ENCODE data around the gene HPSE2. TPM values are rescaled to one million over a fixed set of nuclear protein-coding genes. Genes with fewer than 3 reads are reported as not detected.

Gene HPSE2
- total RNA-seq, 1 donor from 2014 or later = 3.4 TPM

DNA sequence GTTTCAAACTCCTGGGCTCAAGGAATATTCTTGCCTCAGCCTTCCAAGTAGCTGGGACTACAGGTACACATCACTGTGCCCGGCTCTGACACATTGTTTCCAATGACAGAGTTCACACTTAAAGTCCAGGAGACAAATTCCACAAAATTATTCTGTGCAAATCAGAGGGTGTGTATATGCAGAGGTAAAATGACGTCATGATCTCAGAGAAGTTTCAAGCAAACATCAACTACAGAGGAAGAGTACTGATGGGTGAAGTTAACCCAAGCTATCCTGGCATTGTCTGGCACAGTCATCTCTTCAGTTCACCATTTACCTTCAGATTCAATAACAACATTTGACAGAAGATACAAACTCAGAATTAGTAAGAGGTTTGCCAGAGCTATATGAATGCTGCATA lies 388.9 kb downstream of the HPSE2 start:
- Histone ChIP-seq H3K36me3 (no peaks in the 10 kb centered on the region), H3K27me3 (no peaks in the 10 kb centered on the region), H3K27ac (no peak overlapping the region), H3K4me1 (no peaks in the 10 kb centered on the region), H3K4me3 (no peak overlapping the region), H3K9me3 (no peaks in the 10 kb centered on the region)
- TF ChIP-seq, protein P1, sequence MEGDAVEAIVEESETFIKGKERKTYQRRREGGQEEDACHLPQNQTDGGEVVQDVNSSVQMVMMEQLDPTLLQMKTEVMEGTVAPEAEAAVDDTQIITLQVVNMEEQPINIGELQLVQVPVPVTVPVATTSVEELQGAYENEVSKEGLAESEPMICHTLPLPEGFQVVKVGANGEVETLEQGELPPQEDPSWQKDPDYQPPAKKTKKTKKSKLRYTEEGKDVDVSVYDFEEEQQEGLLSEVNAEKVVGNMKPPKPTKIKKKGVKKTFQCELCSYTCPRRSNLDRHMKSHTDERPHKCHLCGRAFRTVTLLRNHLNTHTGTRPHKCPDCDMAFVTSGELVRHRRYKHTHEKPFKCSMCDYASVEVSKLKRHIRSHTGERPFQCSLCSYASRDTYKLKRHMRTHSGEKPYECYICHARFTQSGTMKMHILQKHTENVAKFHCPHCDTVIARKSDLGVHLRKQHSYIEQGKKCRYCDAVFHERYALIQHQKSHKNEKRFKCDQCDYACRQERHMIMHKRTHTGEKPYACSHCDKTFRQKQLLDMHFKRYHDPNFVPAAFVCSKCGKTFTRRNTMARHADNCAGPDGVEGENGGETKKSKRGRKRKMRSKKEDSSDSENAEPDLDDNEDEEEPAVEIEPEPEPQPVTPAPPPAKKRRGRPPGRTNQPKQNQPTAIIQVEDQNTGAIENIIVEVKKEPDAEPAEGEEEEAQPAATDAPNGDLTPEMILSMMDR (IDR thresholded peaks at IDR 0.05) = no peak
- intact Hi-C loops (cut with DNase I) = no loop called here
- DNase-seq (no peak), ATAC-seq (no peak)

DNA sequence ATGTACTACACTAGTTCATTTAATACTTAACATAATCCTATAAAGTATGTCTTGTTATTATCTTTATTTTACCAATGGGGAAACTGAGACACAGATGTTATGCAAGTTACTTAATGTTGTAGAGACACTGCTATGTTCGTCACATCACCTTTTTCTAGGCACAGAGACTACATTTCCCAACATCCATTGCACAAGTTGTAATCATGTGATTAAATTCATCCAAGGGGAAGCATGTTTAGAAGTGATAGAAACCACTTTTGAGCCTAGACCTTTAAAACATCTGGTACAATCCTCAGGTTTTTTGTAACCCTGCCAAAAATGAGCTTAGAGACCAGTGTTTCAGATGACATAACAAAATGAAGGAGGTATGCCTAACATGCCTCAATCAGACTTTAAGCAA lies 402.1 kb downstream of the HPSE2 start:
- Histone ChIP-seq H3K4me3 (no peak overlapping the region), H3K36me3 (no peaks in the 10 kb centered on the region), H3K9me3 (no peaks in the 10 kb centered on the region), H3K4me1 (no peaks in the 10 kb centered on the region), H3K27me3 (no peaks in the 10 kb centered on the region), H3K27ac (no peak overlapping the region)
- no peak for DNase-seq
- intact Hi-C loops (cut with DNase I) = no loop called here
- TF ChIP-seq, protein P1 (IDR thresholded peaks at IDR 0.05) = no peak
- ATAC-seq = no peak

DNA sequence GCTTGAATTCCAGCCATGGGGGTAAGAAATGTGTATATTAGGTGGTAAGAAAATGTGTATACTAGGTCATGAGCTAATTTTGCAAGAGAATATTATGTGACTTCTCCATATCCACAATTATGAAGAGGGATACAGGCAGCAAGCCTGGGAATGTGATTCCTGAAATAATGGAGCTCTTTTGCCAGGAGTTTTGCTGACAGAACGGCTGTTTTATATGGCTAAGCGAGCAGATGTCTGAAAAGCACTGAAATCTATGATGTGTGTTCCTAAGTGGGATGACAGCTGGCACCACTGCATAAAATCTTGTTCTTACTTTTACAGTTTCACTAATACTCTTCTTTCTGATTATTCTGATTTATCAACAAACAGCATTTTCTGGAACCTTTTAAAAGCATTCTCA lies 402.9 kb downstream of the HPSE2 start:
- TF ChIP-seq, protein P1 (IDR thresholded peaks at IDR 0.05) = no peak
- Histone ChIP-seq H3K27ac (no peak overlapping the region), H3K4me3 (no peak overlapping the region), H3K4me1 (no peaks in the 10 kb centered on the region), H3K9me3 (no peaks in the 10 kb centered on the region), H3K36me3 (no peaks in the 10 kb centered on the region), H3K27me3 (no peaks in the 10 kb centered on the region)
- intact Hi-C loops (cut with DNase I) = no loop called here
- ATAC-seq (no peak), DNase-seq (no peak)

DNA sequence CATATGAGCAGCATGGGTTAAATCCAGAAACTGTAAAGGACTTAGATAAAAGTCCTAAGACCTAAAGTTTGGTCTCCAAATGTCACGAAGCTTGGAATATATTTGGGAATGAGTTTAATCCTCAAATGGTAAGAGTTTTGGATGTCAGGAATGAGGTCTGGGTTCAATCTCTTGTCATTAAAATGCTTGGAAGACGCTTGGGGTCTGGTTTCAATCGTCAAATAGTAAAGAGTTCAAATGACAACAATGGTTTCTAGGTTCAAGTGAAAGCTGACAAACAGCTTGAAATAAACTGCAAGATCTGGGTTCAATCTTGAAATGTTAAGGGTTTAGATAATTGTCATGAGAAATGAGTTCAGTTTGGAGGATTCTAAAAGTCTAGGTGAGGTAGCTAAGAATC lies 403.5 kb downstream of the HPSE2 start:
- DNase-seq (no peak), ATAC-seq (no peak)
- TF ChIP-seq, protein P1 (IDR thresholded peaks at IDR 0.05) = no peak
- Histone ChIP-seq H3K36me3 (no peaks in the 10 kb centered on the region), H3K9me3 (no peaks in the 10 kb centered on the region), H3K27me3 (no peaks in the 10 kb centered on the region), H3K4me1 (no peaks in the 10 kb centered on the region), H3K27ac (no peak overlapping the region), H3K4me3 (no peak overlapping the region)
- intact Hi-C loops (cut with DNase I) = no loop called here

DNA sequence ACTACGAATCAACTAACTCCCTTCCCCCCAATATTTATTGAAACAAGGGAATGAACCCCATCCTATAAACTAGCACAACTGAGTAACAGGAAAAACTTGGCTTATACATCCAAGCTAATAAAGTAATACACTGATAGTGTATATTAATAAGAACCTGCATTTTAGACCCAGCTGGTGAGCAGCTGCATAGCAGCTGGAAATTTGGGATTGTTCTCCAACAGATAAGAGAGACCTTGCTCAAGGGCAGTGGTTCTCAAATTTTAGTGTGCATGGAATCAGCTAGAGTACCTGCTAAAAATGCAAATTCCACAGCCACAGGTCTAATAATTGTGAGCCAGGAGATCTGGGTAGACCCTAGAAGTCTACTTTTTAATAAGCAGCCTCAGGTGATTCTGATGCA lies 404.3 kb downstream of the HPSE2 start:
- Histone ChIP-seq H3K27ac (no peak overlapping the region), H3K4me1 (no peaks in the 10 kb centered on the region), H3K4me3 (no peak overlapping the region), H3K36me3 (no peaks in the 10 kb centered on the region), H3K9me3 (no peaks in the 10 kb centered on the region), H3K27me3 (no peaks in the 10 kb centered on the region)
- ATAC-seq (no peak), DNase-seq (no peak)
- TF ChIP-seq, protein P1 (IDR thresholded peaks at IDR 0.05) = no peak
- intact Hi-C loops (cut with DNase I) = no loop called here

DNA sequence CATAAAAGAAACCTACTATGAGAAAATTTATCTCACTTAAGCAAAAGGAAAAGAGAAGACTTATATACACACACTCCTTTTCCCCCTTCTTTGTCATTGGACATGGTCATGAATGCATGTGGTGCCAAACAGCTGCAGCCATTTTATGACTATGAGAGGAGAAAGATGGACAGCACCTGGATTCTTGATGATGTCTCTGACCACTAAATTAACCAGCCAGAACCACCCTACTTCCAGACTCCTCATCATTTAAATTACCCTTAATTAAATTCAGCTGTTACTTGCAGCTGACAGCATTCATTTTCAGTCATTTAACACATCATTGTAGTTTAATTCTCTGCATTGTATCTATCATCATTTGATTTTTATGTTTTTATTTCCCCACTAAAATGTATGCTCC lies 409.9 kb downstream of the HPSE2 start:
- H3K4me1 ChIP-seq = no peaks in the 10 kb centered on the region
- H3K4me3 ChIP-seq = no peak overlapping the region
- intact Hi-C loops (cut with DNase I) = no loop called here
- no peaks in the 10 kb centered on the region for H3K27me3 ChIP-seq
- H3K27ac ChIP-seq = no peak overlapping the region
- no peaks in the 10 kb centered on the region for H3K9me3 ChIP-seq
- ATAC-seq = no peak
- TF ChIP-seq, protein P1 (IDR thresholded peaks at IDR 0.05) = no peak
- no peaks in the 10 kb centered on the region for H3K36me3 ChIP-seq
- no peak for DNase-seq
